Thymus (tissue), 11 donors: ENCODE measurements around the gene TUT1. TPM values are rescaled to one million over a fixed set of nuclear protein-coding genes. Genes with fewer than 3 reads are reported as not detected.
A peak's percentile ranks its signal among the peaks of the same experiment; 100 is the strongest.
"Not testable (repeated sequence)": the region's sequence is repeated elsewhere in the genome, so short reads cannot be mapped to it uniquely, and the experiment has no call there.

Source experiments
- DNase-seq, 9 donors: peaks; one replicate each; pipeline ENCODE4 v3.0.0-alpha.2; 2013; ENCODE audit warnings: low spot score in 9 of 9, low read depth in 6 of 9, missing footprints in 1 of 9
- H3K27ac ChIP-seq, 2 donors: one replicate each; pipeline ENCODE4 v1.5.1; 2013; ENCODE audit warnings: control low read depth in 1 of 2, low read depth in 1 of 2, low read length in 1 of 2, mild to moderate bottlenecking in 1 of 2, moderate library complexity in 1 of 2
- H3K27me3 ChIP-seq, 2 donors: one replicate each; pipeline ENCODE4 v1.5.1; 2013; ENCODE audit warnings: low read length in 1 of 2; ENCODE audit not compliant: control insufficient read depth in 2 of 2, insufficient read depth in 1 of 2
- H3K36me3 ChIP-seq, 2 donors: one replicate each; pipeline ENCODE4 v1.5.1; 2013; ENCODE audit warnings: low read length in 1 of 2, mild to moderate bottlenecking in 1 of 2, moderate library complexity in 1 of 2; ENCODE audit not compliant: control insufficient read depth in 2 of 2, insufficient read depth in 2 of 2
- H3K4me1 ChIP-seq, 2 donors: one replicate each; pipeline ENCODE4 v1.5.1; 2013; ENCODE audit warnings: low read length in 2 of 2; ENCODE audit not compliant: control insufficient read depth in 2 of 2, insufficient read depth in 2 of 2
- H3K4me3 ChIP-seq, 2 donors: one replicate each; pipeline ENCODE4 v1.5.1; 2013; ENCODE audit warnings: low read length in 2 of 2, control low read depth in 1 of 2, mild to moderate bottlenecking in 1 of 2
- H3K9me3 ChIP-seq, 2 donors: one replicate each; pipeline ENCODE4 v1.5.1; 2013; ENCODE audit warnings: low read length in 1 of 2, mild to moderate bottlenecking in 1 of 2; ENCODE audit not compliant: control insufficient read depth in 2 of 2, insufficient read depth in 1 of 2
- WGBS: extraction: QIAGEN DNeasy Blood & Tissue Kit; methylation state at CpG from one replicate; pipeline ENCODE4 v1.1.7; 2013; 5-methylcytosine and 5-hydroxymethylcytosine counted together
- polyA plus RNA-seq: library from polyadenylated mRNA; stranded (reverse); fragments of 200-250 nt; gene quantifications from one replicate; pipeline ENCODE4 v1.2.3, GENCODE V29; 2013
- total RNA-seq: library from RNA; stranded (reverse); fragments of 120-200 nt; gene quantifications from one replicate; pipeline ENCODE4 v1.2.4, GENCODE V29; 2013
- donor health status: healthy.

Gene TUT1
- total and polyA plus RNA-seq, 2 donors, result 7.8 to 25.3 TPM

GRCh38 chr11:62566247-62566646, 25.1 kb downstream of the TUT1 start:
- H3K27me3 ChIP-seq, result no peaks in the 10 kb centered on the region
- H3K4me3 ChIP-seq, result no peak overlapping the region
- WGBS, result 98% methylated on average over 8 of the region's 8 CpGs
- DNase-seq, result no peak
- H3K27ac ChIP-seq, result peak overlapping the region in 1 of 2 donors; percentile 13
- H3K9me3 ChIP-seq, result no peaks in the 10 kb centered on the region
- no peaks in the 10 kb centered on the region for H3K4me1 ChIP-seq
- H3K36me3 ChIP-seq, result peaks cover 49 to 87% of the 10 kb centered on the region in 2 donors

GRCh38 chr11:62565100-62565802, 26.1 kb downstream of the TUT1 start:
- H3K4me3 ChIP-seq, result no peak overlapping the region
- 96% methylated on average over 5 of the region's 5 CpGs for WGBS
- H3K27me3 ChIP-seq, result no peaks in the 10 kb centered on the region
- H3K36me3 ChIP-seq, result peaks cover 48 to 84% of the 10 kb centered on the region in 2 donors
- H3K9me3 ChIP-seq, result no peaks in the 10 kb centered on the region
- DNase-seq, result no peak
- no peak overlapping the region for H3K27ac ChIP-seq
- no peaks in the 10 kb centered on the region for H3K4me1 ChIP-seq

DNA sequence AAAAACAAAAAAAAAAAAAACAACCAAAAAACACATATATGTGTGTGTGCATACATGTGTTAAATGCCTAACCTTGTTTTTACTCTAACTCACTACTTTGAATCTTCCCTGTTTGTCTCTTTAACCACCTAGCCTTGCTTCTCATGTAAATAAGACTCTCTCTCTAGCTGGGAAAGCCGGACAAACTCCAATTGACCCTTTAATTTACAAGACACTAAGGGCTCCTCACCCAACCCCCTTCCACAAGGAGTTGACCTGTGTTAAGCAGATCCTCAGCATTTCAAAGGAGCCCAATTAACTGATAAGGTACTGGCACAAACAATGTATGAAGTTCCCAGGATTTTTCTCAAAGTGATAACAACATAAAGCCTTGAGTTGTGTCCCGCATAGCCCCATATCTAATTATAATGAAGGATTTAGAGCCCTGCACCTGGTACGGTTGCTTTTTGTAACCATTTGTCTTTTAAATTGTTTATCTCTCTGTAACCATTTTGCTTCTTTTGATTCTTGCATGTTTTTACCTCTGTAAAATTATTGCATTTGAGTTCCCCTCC, 29.6 kb downstream of the TUT1 start:
- not testable (repeated sequence) for DNase-seq, H3K4me3 ChIP-seq, H3K27ac ChIP-seq

DNA sequence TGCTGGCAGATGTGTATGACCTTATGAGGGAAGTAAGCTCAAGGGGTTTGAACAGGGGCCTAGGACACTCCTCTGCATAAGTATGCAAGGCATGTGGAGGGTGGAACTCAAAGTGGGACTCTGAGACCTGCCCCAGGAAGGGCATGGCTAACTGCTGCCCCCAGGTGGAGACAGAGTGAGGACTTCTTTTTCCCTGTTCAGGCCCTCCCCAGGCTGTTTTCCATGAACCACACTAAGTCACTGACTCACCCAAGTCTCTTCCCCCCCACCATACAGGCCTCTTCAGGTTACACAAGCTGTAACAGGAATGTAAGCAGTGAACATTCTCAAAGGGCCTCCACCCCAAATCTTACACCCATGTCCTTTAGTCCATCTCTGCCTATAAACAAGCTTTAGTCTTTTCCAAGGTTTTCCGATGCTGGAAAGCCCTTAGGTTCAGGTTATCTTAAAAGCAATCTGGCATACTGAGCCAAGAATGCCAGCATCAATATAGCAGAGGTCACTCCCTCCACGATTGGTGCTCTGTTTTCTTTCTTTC, 30.7 kb downstream of the TUT1 start:
- Histone ChIP-seq H3K4me3 (no peak overlapping the region), H3K4me1 (peaks cover 18 to 24% of the 10 kb centered on the region in 2 donors), H3K27ac (peak overlapping the region; percentile 40 to 45), H3K27me3 (no peaks in the 10 kb centered on the region), H3K9me3 (no peaks in the 10 kb centered on the region), H3K36me3 (peaks cover 44 to 67% of the 10 kb centered on the region in 2 donors)
- peak in 2 of 9 donors; percentile 46 to 67 for DNase-seq
- WGBS, result 90% methylated on average over 2 of the region's 2 CpGs

More for the DNA sequence above, 29.6 kb downstream of the TUT1 start:
- Histone ChIP-seq H3K36me3 (peaks cover 54 to 78% of the 10 kb centered on the region in 2 donors), H3K4me1 (peaks cover 7 to 12% of the 10 kb centered on the region in 2 donors)
- H3K9me3 ChIP-seq, H3K27me3 ChIP-seq: not testable (repeated sequence)
- 95% methylated on average over 3 of the region's 3 CpGs for WGBS

DNA sequence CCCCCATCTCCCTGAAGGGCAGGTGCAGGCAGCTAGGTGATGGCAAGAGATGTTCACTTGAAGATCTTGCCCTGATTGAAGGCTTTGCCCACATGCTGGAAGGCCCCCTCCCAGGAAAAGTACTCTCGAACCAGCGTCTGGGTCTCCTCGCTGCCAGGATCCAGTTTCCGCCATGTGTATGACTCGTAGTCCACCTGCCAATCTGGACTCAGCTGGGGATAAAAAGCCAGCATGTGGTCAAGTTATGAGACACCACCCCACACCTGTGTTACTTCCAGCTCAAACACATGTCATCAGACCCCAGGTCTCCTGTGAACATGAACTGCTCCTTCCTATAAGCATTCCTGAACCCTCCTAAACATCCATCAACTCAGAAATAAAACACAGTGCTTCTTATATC, 31.7 kb downstream of the TUT1 start:
- not testable (repeated sequence) for H3K4me3 ChIP-seq, DNase-seq, H3K27ac ChIP-seq, H3K27me3 ChIP-seq, H3K9me3 ChIP-seq
- Histone ChIP-seq H3K4me1 (peaks cover 27 to 34% of the 10 kb centered on the region in 2 donors), H3K36me3 (peaks cover 42 to 57% of the 10 kb centered on the region in 2 donors)
- WGBS, result 91% methylated on average over 5 of the region's 5 CpGs

DNA sequence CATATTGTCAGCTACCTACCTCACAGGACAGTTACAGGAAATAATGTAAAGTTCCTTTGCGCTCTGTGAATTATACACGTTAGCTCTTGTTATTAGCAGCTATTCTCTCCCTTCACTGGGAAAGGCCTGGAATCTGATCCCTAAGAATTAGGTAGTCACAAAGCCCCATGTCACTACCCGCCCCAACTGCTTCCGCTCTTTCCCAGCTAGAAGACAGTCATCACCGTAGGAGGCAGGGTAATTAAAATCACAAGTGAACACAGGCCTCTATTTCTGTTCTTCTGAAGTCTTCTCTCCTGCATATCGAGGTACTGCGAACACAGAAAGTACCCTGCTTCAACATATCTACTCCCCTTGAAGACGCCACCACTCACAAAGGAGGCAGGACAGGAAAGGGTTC, 32.1 kb downstream of the TUT1 start:
- H3K27me3 ChIP-seq, result no peaks in the 10 kb centered on the region
- no peaks in the 10 kb centered on the region for H3K9me3 ChIP-seq
- peaks cover 31 to 38% of the 10 kb centered on the region in 2 donors for H3K4me1 ChIP-seq
- no peak overlapping the region for H3K4me3 ChIP-seq
- H3K36me3 ChIP-seq, result peaks cover 42 to 57% of the 10 kb centered on the region in 2 donors
- 94% methylated on average over 8 of the region's 8 CpGs for WGBS
- no peak overlapping the region for H3K27ac ChIP-seq
- no peak for DNase-seq

GRCh38 chr11:62558669-62559068, 32.7 kb downstream of the TUT1 start:
- H3K36me3 ChIP-seq, result peaks cover 37 to 52% of the 10 kb centered on the region in 2 donors

GRCh38 chr11:62556875-62557631, 34.3 kb downstream of the TUT1 start:
- WGBS, result 15% methylated on average over 3 of the region's 3 CpGs
- DNase-seq, result peak in 1 of 9 donors; percentile 49
- Histone ChIP-seq H3K4me1 (peaks cover 42 to 59% of the 10 kb centered on the region in 2 donors), H3K27me3 (no peaks in the 10 kb centered on the region), H3K4me3 (no peak overlapping the region), H3K9me3 (no peaks in the 10 kb centered on the region), H3K36me3 (peaks cover 31 to 39% of the 10 kb centered on the region in 2 donors), H3K27ac (peak overlapping the region; percentile 88 to 97)

More at GRCh38 chr11:62558669-62559068, 32.7 kb downstream of the TUT1 start:
- peaks cover 31 to 43% of the 10 kb centered on the region in 2 donors for H3K4me1 ChIP-seq
- H3K4me3 ChIP-seq, result no peak overlapping the region
- no peaks in the 10 kb centered on the region for H3K27me3 ChIP-seq
- H3K27ac ChIP-seq, result peak overlapping the region; percentile 36 to 53
- WGBS, result 95% methylated on average over 9 of the region's 9 CpGs
- no peak for DNase-seq
- no peaks in the 10 kb centered on the region for H3K9me3 ChIP-seq
